Retina (tissue), 1 donor: ENCODE results near the gene AUP1.
"Not testable (repeated sequence)": the region's sequence is repeated elsewhere in the genome, so short reads cannot be mapped to it uniquely, and the experiment has no call there.

ENCODE experiments used
- DNase-seq: peaks from one replicate; pipeline ENCODE4 v3.0.0-alpha.2; 2016

AUP1 gene, protein sequence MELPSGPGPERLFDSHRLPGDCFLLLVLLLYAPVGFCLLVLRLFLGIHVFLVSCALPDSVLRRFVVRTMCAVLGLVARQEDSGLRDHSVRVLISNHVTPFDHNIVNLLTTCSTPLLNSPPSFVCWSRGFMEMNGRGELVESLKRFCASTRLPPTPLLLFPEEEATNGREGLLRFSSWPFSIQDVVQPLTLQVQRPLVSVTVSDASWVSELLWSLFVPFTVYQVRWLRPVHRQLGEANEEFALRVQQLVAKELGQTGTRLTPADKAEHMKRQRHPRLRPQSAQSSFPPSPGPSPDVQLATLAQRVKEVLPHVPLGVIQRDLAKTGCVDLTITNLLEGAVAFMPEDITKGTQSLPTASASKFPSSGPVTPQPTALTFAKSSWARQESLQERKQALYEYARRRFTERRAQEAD

DNA sequence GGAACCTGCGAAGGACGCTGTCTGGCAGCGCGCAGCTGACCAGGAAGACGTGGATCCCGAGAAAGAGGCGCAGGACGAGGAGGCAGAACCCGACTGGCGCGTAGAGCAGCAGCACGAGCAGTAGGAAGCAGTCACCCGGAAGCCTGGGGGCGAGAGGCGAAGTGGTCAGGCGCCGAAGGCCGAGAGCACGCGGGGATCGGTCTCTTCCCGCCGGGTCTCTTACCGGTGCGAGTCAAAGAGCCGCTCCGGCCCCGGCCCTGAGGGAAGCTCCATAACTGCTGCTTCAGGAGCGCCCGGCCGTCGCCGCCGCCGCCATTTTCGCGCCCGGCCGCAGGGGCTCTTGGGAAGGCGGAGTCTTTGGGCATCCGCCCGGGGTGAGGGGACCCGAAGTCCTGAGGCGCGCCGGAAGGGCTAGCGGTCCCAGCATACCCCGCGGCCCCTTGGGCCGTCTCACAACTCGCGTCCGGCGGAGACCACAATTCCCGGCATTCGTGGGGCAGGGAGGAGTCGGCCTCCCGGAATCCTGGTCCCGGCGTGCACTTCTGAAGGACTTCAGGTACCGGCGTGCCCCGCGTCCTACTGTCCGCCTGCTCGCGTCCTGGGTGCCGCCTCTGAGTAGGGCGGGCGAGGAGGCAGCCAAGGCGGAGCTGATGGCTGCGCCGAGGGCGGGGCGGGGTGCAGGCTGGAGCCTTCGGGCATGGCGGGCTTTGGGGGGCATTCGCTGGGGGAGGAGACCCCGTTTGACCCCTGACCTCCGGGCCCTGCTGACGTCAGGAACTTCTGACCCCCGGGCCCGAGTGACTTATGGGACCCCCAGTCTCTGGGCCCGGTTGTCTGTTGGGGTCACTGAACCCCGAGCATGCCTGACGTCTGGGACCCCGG lies at the start of gene AUP1, which contains the start of gene HTRA2:
Gene AUP1, minus strand, starts transcription at position 350 of the 882 bp plus-strand sequence. Its CDS starts 77 bp downstream, at position 273.
Gene HTRA2, plus strand, starts transcription at position 577 of the 882 bp plus-strand sequence. Its CDS starts 74 bp downstream, at position 651.
- peak; percentile 97 for DNase-seq

DNA sequence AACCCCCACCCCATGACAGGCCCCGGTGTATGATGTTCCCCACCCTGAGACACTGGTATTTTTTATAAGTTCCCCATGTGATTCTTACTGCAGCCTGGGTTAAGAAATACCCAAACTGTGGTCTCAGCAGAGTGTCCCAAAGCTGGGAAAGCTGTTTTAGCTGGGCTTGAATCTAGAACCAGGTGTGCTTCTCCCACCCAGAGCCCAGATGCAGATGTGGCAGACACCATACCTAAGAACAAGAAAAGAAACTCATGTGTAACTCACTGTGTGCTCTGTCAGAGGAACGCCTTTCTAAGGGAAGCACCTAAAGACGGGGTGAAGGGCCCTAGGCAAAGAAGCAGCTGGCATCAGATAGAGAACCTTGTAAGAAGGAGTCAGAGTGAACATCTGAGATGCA lies 48.9 kb upstream of the AUP1 start:
- no peak for DNase-seq

DNA sequence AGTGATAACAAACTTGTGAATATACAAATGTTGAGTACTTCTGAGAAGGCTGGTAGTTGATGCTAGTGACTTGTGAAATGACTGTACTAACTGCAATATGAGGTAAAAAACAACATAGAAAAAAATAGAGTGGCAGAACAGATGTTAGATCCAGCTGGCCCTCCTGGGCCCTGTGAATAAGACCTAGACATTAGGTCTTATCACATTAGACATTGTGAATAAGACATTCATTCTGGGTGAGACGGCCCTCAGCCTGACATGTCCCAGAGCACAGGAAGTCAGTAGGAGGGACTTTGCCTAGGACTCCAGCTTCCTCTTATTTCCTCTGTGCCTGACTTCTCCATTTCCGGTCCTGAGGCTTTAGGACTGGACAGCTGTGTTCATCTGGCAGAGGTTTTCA lies 47.9 kb upstream of the AUP1 start:
- no peak for DNase-seq

DNA sequence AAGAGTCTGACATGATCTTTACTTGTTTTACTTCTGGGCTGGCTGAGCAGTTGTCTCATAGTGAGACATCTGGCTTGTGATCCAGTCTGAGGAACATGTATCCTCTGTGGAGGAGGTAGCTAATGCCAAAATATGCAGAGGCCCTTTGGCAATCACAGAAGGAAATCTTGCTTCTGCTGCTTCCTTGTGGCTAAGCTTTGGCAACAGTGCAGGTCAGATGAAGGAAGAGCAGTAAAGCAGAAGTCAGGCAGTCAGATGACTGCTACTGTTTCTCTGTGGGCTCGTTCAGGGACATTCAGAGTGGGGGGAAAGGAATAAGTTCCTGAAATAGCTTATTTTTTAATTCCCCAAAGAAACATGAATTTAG lies 47.3 kb upstream of the AUP1 start:
- DNase-seq: no peak

DNA sequence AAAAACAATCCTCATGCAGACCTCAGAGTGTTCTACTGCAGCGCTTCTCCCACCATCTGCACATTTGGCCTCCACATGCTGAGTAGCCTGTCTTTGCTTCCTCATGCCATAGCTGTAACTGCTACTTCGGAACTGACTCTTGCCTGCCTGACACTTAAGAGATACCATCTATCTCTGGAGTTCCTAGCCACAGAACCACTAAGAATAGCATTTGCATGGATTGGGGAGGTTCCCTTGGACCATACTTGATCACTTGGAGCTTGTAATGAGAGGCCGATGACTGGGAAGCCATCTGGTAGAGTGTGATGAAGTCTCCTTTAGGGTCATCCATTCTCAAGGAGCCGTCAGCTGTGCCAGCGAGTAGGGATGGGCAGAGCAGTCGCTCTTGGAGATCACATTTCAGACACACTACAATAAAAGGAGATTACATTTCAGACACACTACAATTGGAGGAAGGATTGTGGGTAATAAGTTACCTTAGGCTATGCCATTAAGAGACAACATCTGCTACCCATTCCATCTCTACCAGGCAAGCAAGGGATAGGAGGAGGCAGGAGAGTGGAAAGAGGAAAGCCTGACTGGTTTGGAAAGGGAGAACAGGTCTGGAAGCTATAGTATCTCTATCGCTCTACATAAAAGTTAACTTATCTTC lies 46.8 kb upstream of the AUP1 start:
- no peak for DNase-seq

DNA sequence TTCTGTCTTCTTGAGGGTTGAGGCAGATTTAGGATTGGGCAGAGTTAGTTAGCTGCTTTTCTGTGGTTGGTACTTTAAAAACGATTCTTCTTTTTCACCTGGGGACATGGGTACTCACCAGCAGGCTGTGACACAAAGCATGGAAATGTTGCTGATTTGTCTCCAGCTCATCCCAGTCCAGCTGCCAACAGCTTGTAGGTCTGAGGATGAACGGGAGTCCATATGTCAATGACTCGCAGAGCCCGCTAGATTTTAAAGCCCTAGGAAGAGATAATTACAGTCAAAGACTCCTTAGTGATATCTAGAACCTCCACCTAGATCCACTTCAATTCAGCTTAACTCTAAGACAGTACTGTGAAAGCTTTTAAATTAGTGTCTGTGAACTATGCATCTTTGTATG lies 45.8 kb upstream of the AUP1 start:
- DNase-seq: no peak

DNA sequence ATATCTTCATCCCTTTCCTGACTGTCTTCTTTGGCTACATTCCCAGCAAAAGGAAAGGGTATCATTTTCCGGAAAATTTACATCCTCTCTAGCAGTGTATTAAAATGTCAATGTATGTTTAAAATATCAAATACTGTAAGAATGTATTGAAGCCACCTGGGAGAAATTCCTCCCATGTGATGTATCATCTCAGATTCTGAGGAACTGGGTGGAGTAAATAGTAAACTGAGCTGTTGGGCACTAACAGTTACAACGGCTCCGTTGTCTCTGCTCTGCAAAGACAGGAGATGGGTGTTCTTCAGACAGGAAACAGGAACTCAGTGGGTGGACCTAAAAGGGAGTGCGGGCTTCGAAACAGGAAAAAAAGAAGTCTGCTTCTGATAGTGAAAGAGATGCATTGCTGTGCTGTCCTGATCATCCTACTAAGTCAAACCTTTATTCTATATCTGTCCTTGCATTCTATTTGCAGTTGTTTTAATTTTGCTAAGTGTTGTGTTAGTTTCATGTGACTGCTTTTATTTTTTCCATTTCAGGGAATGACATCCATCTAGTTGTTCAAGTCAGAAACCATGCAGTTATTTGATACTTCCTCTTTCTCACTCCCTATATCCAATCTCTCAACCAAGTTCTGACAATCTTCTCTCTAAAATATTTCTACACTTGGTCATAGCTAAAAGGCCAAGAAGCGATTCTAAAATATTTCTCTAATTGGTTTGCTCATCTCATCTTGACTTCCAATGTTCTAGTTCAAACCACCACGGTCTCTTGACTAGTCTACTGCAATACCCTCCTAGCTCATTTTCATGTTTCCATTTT lies 44.4 kb upstream of the AUP1 start:
- no peak for DNase-seq

DNA sequence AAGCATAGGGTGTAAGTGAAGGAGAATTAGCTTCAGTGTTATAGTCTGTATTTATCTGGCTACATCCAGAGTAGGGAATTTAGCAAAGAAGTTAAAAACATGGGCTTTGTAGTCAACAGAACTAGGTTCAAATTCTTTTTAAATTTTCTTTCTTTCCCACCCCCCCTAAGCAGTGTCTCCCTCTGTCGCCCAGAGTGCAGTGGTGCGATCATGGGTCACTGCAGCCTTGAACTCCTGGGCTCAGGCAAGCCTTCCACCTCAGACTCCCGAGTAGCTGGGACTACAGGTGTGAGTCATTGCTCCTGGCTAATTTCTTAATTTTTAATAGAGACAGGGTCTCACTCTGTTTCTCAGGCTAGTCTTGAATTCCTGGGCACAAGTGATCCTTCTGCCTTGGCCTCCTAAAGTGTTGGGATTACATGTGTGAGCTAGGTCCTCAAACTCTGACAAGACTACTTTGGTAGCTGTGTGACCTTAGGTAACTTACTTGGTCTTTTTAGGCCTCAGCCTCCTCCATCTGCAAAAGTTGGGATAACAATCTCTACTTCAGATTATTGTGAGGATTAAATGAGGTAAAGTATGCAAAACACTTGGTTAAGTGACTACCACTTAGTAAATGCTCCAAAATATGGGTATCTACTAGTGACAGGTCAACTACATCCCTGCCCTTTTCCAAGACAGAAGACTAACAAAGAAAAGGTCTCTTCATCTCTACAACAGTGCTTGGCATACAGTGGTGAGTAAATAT lies 42.8 kb upstream of the AUP1 start:
- DNase-seq: no peak

DNA sequence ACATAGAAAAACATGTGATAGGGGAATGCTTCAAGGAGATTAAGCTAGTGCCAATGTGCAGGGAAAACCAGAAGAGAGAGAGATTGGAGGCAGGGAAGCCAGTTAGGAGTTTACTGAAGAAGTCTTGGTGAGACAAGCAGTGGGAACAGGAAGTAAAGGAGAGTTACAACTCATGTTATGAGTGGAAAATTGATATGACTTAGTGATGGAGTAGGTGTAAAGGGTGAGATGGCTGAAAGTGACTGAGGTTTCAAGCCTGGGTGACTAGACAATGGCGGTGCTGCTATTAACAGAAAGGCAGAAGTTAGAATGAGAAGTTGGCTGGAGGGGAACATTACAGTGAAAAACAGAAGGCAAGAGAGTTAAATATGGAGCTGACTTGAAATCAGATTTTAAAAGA lies 41.6 kb upstream of the AUP1 start:
- DNase-seq: no peak

DNA sequence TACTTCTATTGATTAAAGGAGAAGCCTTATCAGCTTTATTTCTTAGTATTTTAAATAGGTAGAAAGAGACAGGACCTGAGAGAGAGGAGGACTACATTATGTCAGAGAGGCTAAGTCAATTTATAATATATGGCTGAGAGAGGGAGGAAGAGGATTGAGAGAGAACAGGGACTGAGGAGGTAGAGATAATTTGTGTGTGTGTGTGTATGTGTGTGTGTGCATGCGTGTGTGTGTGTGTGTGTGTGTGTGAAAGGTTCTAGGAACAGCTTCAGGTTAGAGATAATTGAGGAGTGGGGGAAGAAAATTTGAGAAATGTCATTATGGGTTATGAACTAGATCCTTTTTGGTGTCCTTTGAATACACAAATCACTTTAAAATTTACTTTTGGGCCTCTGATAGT lies 40.2 kb upstream of the AUP1 start:
- no peak for DNase-seq

DNA sequence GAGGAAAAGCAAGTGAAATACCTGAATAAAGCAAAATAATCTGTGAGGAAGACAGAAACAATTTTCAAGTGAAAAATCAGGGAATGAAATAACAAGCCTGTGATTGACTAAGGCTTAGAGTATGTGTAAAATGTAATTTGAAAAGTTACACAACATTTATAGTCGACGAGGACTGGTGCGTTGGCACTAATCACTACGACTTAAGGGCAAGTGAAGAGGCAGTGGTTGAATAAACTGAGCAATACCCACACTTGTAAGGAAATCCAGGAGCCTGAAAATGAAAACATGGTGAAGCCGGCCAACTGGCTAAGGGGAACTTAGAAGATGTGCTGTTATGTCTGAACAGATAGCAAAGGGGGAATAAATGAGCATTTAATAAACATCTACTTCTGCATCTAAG lies 38.4 kb upstream of the AUP1 start:
- DNase-seq: no peak

DNA sequence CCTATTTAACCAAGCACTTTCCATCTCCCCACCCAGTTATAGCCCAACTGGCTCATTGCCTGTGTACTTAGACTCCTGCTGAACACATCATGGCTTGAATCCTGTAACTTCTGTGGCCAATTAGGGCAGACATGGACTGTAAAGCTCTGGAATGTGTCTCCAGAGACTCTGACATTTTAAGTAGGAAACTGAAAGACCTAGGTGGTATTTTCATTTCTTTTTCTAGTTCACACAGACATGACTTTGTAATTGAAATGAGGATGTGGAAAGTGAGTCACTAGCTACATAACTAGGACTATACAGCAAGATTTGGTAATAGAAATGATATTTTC lies 37.2 kb upstream of the AUP1 start:
- DNase-seq: no peak

DNA sequence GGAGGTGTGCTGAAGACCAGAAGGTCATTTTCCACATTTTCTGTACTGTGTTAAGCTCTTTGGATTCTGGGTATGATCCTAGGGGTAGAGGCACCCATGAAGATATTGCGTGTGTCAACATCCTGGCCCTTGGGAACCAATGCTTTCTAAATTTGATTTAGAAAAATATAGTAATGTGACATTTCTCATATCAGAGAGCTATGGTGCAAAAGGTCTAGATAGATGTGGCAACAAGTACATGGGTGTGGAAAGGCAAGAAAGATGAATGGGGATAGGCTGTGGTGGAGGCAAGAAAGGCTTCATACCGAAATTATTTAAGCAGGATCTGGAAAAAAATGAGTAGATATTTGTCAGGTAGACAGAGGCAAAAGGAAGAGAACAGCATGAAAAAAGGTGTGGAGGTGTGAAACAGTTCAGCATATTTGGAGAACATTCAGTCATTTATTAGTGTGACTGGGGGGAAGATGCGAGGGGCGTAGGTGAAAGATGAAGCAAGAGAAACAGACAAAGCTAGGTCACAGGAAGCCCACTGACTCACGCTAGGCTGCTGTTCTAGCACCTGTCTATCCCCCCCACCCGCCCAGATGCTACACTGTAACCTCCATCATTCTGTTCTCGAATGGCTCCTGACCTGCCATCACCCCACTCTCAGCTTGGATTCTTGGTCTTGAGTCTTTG lies 36.7 kb upstream of the AUP1 start:
- no peak for DNase-seq

DNA sequence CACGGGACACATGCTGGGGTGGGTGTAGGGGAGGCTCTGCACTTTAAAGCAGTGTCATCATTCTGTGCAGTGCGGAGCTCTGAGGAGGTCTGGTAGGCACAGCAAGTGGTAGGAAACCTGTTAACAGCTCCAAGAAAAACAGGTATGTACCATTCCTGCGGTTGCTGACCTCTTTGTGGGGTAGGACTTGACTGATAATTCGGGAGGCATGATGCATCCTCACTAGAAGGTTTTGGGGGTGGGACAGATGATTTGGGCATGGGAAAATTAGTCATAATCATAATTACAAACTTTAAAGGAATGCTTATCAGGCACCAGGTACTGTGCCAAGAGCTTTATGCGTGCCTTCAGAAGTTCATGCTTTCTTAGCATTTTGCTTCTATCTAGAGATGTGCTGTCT lies 34.7 kb upstream of the AUP1 start:
- DNase-seq: no peak

DNA sequence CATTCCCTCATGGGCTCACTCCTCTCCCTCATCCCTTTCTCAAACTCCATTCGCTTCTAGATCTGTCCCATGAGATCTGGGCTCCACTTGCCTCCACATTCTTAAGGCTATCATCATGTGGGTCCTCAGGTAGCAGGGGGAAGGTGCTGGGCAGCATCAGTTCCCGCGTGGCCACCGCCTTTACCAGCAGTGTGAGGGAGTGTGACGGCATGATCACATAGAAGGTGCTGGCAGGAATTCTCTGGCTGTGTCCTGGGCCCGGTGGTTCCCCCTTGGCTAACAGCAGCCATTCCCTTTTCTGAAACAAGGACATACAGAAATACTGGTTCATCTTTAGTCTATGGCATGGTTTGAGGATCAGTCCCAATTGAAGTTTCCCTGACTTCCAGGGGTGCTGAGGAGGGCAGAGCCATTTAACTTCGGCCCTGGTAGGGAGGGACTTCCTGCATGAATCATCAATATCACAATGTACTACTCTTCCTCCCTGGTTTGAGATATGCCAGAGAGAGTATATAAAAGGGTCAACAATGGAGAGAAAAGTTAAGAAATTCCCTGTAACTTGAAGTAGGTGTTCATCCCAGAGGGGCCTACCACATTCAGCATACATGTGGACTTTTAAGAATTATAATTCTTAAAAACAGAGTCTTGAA lies 32.7 kb upstream of the AUP1 start:
- DNase-seq: no peak

DNA sequence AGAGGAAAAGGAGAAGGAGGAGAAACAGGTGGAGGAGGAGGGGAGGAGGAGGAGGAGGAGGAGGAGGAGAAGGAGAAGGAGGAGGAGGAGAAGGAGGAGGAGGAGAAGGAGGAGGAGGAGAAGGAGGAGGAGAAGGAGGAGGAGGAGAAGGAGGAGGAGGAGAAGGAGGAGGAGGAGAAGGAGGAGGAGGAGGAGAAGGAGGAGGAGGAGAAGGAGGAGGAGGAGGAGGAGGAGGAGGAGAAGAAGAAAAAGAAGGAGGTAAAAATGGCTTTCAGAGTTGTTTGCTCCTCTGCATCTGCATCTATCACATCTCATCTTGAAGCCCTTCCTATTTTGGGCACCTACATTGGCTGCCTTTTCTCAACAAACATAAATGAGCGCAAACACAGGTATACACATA lies 31.5 kb upstream of the AUP1 start:
- DNase-seq: not testable (repeated sequence)

DNA sequence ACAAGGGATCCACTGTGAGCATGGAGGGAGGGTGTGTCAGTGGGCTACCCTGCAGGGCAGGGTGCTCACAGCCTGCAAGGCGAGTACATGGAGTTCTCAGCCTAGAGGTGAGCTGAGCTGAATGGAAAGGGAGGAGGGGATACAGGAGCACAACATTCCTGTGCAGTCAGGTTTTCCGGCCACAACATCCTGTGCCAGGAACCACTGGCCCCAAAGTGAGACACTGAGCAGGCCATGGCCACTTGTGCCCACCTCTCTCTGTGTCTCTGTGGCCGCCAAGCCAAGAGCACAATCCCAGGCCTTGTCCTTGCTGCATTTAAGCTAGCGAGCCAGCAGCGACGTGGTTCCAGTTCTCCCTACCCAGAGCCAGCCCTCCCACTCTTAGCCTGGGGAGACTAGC lies 31.1 kb upstream of the AUP1 start:
- no peak for DNase-seq

DNA sequence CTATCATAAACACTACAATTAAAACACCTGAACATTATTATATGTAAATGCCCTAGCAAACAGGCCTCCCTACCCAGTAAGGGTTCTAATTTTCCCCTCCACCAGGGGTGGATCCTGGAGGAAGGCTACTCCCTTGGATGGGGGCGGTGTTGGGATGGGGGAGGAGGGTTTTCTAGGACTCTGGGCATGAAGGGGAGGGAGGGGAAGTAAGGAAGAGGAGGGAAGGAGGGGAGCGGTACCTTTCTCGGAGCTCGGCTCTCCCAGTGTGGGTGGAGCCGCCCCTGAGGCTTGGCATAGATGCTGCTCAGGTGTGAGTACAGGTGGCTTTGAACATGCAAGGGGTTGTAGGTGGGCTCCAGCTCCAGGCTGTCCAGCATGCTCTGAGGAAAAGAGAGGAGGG lies 30.4 kb upstream of the AUP1 start:
- no peak for DNase-seq

DNA sequence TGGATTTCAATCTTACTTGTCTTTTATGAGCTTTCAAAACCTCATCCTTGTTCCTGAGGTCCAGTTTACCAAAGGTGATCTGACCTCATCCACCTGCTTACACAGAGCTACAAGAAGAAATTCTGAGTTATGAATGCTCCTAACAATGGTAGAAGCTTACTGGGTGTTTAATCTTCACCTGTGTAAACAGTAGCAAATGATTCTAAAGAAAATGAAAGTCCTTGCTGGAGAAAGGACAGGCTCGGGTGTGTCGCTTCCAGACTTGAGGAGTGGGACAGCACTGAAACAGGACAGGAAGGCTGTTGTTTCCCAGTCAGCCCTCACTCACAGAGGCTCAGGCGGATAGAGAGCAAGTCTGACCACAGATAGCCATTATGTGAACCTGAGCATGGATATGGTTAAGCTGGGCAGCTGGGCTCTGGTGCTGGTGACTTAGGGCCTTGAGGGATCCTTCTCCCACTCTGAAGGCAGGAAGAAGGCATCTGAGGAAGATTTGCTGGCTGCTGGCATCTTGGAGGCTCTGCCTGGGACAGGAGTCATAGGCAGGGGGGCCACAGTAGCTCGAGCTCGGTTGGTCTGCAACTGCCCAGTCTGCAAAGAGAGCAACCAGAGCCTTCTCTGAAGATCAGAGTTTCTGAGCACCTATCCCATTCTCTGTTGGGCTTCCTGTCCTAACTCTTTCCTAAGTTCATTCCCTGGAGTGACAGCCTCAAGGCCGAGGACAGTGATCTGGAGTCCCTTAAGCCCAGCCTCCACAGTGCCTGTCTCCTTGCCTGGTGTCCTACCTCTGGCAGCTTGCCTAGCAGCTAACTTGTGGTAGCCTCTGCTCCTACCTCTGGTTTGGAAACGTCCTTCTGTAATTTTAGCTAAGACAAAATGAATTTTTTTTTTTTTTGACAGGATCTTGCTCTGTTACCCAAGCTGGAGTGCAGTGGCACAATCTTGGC lies 29.1 kb upstream of the AUP1 start:
- DNase-seq: no peak
